Fibroblast of lung (primary cell): ENCODE results near the gene COX6A1. TPM values are rescaled to one million over a fixed set of nuclear protein-coding genes. Genes with fewer than 3 reads are reported as not detected.

Experiments
- DNase-seq, 2 donors: peaks; one replicate each; pipeline versions ENCODE4 v3.0.0 to v3.0.0-alpha.2; 2010; ENCODE audit warnings: low read depth in 2 of 2
- H2AFZ ChIP-seq: 2 replicates; pipeline ENCODE4 v1.5.1; 2012; ENCODE audit warnings: low read length, control low read depth, inconsistent platforms
- H3K27ac ChIP-seq: 2 replicates; pipeline ENCODE4 v1.5.1; 2011; ENCODE audit warnings: low read length, control low read depth; ENCODE audit not compliant: insufficient read depth
- H3K27me3 ChIP-seq: 2 replicates; pipeline ENCODE4 v1.5.1; 2011; ENCODE audit warnings: mild to moderate bottlenecking, low read length; ENCODE audit not compliant: control insufficient read depth, insufficient read depth
- H3K36me3 ChIP-seq: 2 replicates; pipeline ENCODE4 v1.5.1; 2011; ENCODE audit warnings: low read length; ENCODE audit not compliant: control insufficient read depth, insufficient read depth
- H3K4me1 ChIP-seq: 2 replicates; pipeline ENCODE4 v1.5.1; 2011; ENCODE audit warnings: low read length; ENCODE audit not compliant: control insufficient read depth, insufficient read depth; ENCODE audit errors: extremely low read depth
- H3K4me2 ChIP-seq: 2 replicates; pipeline ENCODE4 v1.5.1; 2011; ENCODE audit warnings: low read length, control low read depth; ENCODE audit not compliant: insufficient read depth; ENCODE audit errors: extremely low read depth
- H3K4me3 ChIP-seq, 4 experiments: fragments of 200-600 bp in 1 of 4; sonication (generic) in 1 of 4; replicated peaks in 1 of 4; 2 replicates each; pipeline ENCODE4 v1.5.1; 2011 to 2016; ENCODE audit warnings: low read length in 4 of 4, low read depth in 3 of 4, mild to moderate bottlenecking in 3 of 4, control low read depth in 2 of 4, inconsistent platforms in 1 of 4, mixed read lengths in 1 of 4; ENCODE audit not compliant: insufficient read depth in 1 of 4; ENCODE audit errors: control extremely low read depth in 1 of 4
- H3K79me2 ChIP-seq: 2 replicates; pipeline ENCODE4 v1.5.1; 2012; ENCODE audit warnings: mild to moderate bottlenecking, low read length, inconsistent platforms; ENCODE audit not compliant: control insufficient read depth, insufficient read depth
- H3K9ac ChIP-seq: 2 replicates; pipeline ENCODE4 v1.5.1; 2011; ENCODE audit warnings: mild to moderate bottlenecking, low read length, control low read depth; ENCODE audit not compliant: insufficient read depth
- H3K9me3 ChIP-seq: 2 replicates; pipeline ENCODE4 v1.5.1; 2012; ENCODE audit warnings: low read depth, low read length; ENCODE audit not compliant: control insufficient read depth, insufficient read depth
- H4K20me1 ChIP-seq: 2 replicates; pipeline ENCODE4 v1.5.1; 2011; ENCODE audit warnings: low read length; ENCODE audit not compliant: control insufficient read depth, insufficient read depth; ENCODE audit errors: extremely low read depth
- CTCF ChIP-seq, 2 donors: IDR thresholded peaks in 1 of 2; conservative IDR thresholded peaks in 1 of 2; 1 replicate in 1 of 2; 2 replicates in 1 of 2; pipeline ENCODE4 v1.5.1; 2011 to 2012; ENCODE audit warnings: low read length in 2 of 2, control low read depth in 1 of 2, inconsistent platforms in 1 of 2, low read depth in 1 of 2, mild to moderate bottlenecking in 1 of 2
- EZH2 ChIP-seq: IDR thresholded peaks from 2 replicates; pipeline ENCODE4 v1.5.1; 2012; ENCODE audit warnings: low read length, control low read depth, mild to moderate bottlenecking; ENCODE audit errors: missing control alignments
- polyA plus RNA-seq, 2 donors: library from polyadenylated mRNA; depleted of rRNA in 1 of 2; stranded (reverse) in 1 of 2; unstranded in 1 of 2; fragments of >200 nt; gene quantifications; 2 replicates each; pipeline ENCODE4 v1.2.1, GENCODE V29; 2011 to 2012; ENCODE audit warnings: missing spikeins in 1 of 2
- total RNA-seq: library from RNA; depleted of rRNA; stranded (reverse); fragments of >200 nt; gene quantifications from 2 replicates; pipeline ENCODE4 v1.2.1, GENCODE V29; 2014

COX6A1 gene
- total and polyA plus RNA-seq, 2 donors (not counting 1 experiment from before 2014, with no cell fraction given): 312 to 512 TPM

DNA sequence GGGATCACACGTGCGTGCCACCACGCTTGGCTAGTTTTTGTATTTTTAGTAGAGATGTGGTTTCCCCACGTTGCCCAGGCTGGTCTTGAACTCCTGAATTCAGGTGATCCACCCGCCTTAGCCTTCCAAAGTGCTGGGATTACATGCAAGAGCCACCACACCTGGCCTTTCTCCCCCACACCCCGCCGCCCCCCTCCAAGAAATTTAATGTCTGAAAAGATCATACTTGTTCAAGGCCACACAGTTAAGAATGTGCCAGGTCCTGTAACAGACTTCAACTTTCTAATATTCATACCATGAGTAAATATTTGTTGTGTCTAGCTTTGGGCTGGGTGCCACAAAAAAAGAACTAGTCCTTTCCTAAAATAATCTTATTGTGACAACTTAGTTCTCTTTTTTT, 17.4 kb downstream of the COX6A1 start:
- TF ChIP-seq CTCF (conservative IDR thresholded peaks at IDR 0.05 in 1 of 2, IDR thresholded peaks at IDR 0.05 in 1 of 2; ENCODE audit: low read depth in 1 of 2, low read length in 2 of 2) (no peak), EZH2 (no peak)
- no peak overlapping the region for H3K27ac ChIP-seq
- H3K4me1 ChIP-seq: no peaks in the 10 kb centered on the region
- no peak overlapping the region for H2AFZ ChIP-seq
- H4K20me1 ChIP-seq: no peaks in the 10 kb centered on the region
- no peaks in the 10 kb centered on the region for H3K79me2 ChIP-seq
- H3K4me3 ChIP-seq: no peak overlapping the region
- H3K36me3 ChIP-seq: peaks cover 6% of the 10 kb centered on the region
- H3K9me3 ChIP-seq: no peaks in the 10 kb centered on the region
- no peak for DNase-seq
- H3K4me2 ChIP-seq: no peak overlapping the region
- no peaks in the 10 kb centered on the region for H3K27me3 ChIP-seq
- H3K9ac ChIP-seq: no peak overlapping the region

GRCh38 chr12:120457133-120457532, 19.2 kb downstream of the COX6A1 start:
- H3K27ac ChIP-seq: no peak overlapping the region
- peaks cover 6% of the 10 kb centered on the region for H3K36me3 ChIP-seq
- no peaks in the 10 kb centered on the region for H3K4me1 ChIP-seq
- DNase-seq: no peak
- H3K27me3 ChIP-seq: no peaks in the 10 kb centered on the region
- H3K4me2 ChIP-seq: no peak overlapping the region
- TF ChIP-seq CTCF (conservative IDR thresholded peaks at IDR 0.05 in 1 of 2, IDR thresholded peaks at IDR 0.05 in 1 of 2; ENCODE audit: low read depth in 1 of 2, low read length in 2 of 2) (peak in 1 of 2 donors; percentile 31), EZH2 (no peak)
- H2AFZ ChIP-seq: no peak overlapping the region
- H3K4me3 ChIP-seq: no peak overlapping the region
- no peaks in the 10 kb centered on the region for H3K79me2 ChIP-seq
- no peak overlapping the region for H3K9ac ChIP-seq
- no peaks in the 10 kb centered on the region for H4K20me1 ChIP-seq
- no peaks in the 10 kb centered on the region for H3K9me3 ChIP-seq

- no peak overlapping the region for H3K4me3 ChIP-seq
- no peaks in the 10 kb centered on the region for H3K4me1 ChIP-seq
- H3K36me3 ChIP-seq: peaks cover 18% of the 10 kb centered on the region
Measured at GRCh38 chr12:120460157-120460556, 22.2 kb downstream of the COX6A1 start.

More at GRCh38 chr12:120460157-120460556, 22.2 kb downstream of the COX6A1 start:
- Histone ChIP-seq H3K79me2 (peaks cover 10% of the 10 kb centered on the region), H3K9me3 (no peaks in the 10 kb centered on the region), H2AFZ (no peak overlapping the region), H3K27ac (no peak overlapping the region), H3K4me2 (no peak overlapping the region), H3K27me3 (no peaks in the 10 kb centered on the region), H3K9ac (no peak overlapping the region), H4K20me1 (no peaks in the 10 kb centered on the region)
- DNase-seq: no peak
- TF ChIP-seq CTCF (conservative IDR thresholded peaks at IDR 0.05 in 1 of 2, IDR thresholded peaks at IDR 0.05 in 1 of 2; ENCODE audit: low read depth in 1 of 2, low read length in 2 of 2) (no peak), EZH2 (no peak)
